ENCODE measurements around the gene SOX10. TPM values are rescaled to one million over a fixed set of nuclear protein-coding genes. Genes with fewer than 3 reads are reported as not detected.

Gene SOX10
- total RNA-seq, 4 donors from 2014 or later = 15.2 to 30.8 (median 20.5) TPM

DNA sequence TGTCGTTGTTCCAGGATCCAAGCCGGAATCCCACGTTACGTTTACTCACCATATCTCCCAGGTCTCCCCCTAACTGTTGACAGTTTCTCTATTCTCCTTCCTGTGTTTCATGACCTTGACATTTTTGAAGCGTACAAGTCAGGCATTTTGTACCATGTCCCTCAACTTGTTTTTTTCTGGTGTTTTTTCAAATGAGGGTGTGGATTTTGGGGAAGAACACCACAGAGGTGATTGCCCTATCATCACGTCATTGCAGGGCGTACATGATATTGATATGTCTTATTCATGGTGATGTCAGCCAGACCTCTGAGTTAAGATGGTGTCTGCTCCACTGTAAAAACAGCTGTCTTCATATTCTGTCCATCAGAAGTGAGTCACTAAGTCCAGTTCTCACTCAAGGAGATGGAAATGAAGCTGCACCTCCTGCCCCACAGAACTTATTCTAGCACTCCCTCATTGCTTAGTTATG, 28.3 kb upstream of the SOX10 start:
- WGBS = 85% methylated on average over 7 of the region's 7 CpGs
- Histone ChIP-seq H3K4me1 (peaks cover 26% of the 10 kb centered on the region), H3K36me3 (no peaks in the 10 kb centered on the region), H3K4me3 (no peak overlapping the region), H3K27me3 (no peaks in the 10 kb centered on the region), H3K9me3 (no peaks in the 10 kb centered on the region), H3K27ac (no peak overlapping the region)
- TF ChIP-seq POLR2A (IDR thresholded peaks at IDR 0.05) (no peak), EP300 (IDR thresholded peaks at IDR 0.05) (no peak), POLR2AphosphoS5 (IDR thresholded peaks at IDR 0.05) (no peak)
- TF ChIP-seq, protein P1, sequence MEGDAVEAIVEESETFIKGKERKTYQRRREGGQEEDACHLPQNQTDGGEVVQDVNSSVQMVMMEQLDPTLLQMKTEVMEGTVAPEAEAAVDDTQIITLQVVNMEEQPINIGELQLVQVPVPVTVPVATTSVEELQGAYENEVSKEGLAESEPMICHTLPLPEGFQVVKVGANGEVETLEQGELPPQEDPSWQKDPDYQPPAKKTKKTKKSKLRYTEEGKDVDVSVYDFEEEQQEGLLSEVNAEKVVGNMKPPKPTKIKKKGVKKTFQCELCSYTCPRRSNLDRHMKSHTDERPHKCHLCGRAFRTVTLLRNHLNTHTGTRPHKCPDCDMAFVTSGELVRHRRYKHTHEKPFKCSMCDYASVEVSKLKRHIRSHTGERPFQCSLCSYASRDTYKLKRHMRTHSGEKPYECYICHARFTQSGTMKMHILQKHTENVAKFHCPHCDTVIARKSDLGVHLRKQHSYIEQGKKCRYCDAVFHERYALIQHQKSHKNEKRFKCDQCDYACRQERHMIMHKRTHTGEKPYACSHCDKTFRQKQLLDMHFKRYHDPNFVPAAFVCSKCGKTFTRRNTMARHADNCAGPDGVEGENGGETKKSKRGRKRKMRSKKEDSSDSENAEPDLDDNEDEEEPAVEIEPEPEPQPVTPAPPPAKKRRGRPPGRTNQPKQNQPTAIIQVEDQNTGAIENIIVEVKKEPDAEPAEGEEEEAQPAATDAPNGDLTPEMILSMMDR (IDR thresholded peaks at IDR 0.05) = no peak
- no peak for DNase-seq (ENCODE audit: low spot score in 2 of 2)

DNA sequence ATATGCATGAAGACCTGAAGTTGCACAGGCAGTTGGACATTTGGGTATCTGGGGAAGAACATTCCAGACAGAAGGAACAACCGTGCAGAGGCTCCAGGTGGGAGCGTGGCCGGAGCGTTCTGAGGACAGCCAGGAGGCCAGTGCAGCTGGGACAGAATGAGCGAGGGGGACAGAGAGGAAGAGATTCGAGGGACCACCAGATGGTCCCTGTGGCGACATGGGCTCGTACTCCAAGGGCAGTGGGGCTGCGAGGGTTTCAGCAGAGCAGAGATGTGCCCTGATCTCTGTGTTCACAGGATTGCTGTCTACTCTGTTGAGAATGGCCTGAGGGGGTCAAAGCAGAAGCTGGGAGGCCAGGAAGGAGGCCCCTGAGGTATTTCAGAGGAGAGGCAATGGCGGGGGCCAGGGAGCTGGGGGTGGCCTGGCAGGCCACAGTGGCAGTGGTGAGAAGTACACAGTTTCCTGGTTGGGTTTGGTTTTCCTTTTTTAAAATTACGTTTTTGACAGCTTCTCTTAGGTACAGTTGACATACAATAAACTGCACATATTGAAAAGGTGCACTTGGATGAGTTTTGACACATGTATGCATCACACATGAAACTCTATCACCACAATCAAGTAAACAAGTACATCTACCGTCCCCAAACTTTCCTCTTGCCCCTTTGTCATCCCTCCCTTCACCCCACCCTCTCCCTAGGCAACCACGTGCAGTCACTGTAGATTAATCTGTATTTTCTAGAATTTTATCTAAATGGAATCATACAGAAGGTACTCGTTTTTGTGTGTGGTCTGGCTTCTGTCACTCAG, 24.8 kb upstream of the SOX10 start:
- no peaks in the 10 kb centered on the region for H3K27me3 ChIP-seq
- H3K4me1 ChIP-seq = no peaks in the 10 kb centered on the region
- 71% methylated on average over 14 of the region's 14 CpGs for WGBS
- DNase-seq (ENCODE audit: low spot score in 2 of 2) = no peak
- no peaks in the 10 kb centered on the region for H3K9me3 ChIP-seq
- no peak overlapping the region for H3K27ac ChIP-seq
- H3K4me3 ChIP-seq = no peak overlapping the region
- no peak for TF ChIP-seq POLR2A (IDR thresholded peaks at IDR 0.05)
- H3K36me3 ChIP-seq = no peaks in the 10 kb centered on the region

DNA sequence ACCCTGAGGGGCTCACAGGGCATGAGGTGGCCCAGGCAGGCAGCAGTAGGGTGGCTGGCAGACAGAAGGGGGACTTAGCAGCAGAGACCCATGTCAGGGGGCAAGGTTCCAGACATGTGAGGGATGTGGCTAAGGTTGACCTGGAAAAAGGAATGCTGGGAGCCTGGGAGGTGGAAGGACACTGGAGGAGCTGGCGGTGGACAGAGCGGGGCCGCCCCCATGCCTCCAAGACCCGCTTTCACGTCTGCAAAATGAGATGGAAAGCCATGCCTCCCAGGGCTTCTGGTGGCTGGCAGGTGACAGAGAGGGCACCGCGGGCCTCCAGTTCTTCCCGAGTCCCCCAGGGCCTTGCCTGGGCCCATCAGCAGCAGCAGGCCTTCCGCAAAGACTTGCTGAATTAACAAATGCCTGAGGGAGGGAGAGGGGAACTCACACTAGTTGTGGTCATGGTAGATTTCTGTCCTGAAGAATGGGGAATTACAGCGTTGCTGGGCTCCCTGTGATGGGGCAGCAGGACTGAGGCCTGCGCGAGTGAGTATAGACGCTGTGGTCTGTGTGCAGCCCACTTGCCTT, 23.1 kb upstream of the SOX10 start:
- WGBS = 87% methylated on average over 13 of the region's 13 CpGs

DNA sequence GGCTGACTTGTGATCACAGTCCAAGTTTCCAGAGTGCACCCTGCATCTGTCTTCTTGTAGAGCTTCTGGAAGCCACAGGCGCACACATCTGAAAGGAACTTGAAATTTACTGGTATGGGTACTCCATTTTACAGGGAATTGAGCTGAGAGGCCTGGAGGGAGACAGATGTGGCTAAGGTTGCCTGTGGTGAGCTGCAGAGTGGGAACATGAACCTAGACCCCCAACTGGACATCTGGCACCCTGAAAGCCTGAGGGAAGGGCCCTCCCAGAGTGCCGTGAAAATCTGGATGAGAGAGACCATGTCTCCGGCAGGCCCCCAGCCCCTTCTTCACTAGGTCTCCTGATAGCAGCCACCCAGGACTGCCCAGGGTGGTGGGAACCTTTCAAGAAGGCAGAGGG, 22.6 kb upstream of the SOX10 start:
- no peak for DNase-seq (ENCODE audit: low spot score in 2 of 2)
- Histone ChIP-seq H3K4me1 (no peaks in the 10 kb centered on the region), H3K9me3 (no peaks in the 10 kb centered on the region), H3K36me3 (no peaks in the 10 kb centered on the region), H3K27ac (no peak overlapping the region), H3K4me3 (no peak overlapping the region), H3K27me3 (no peaks in the 10 kb centered on the region)
- no peak for TF ChIP-seq POLR2AphosphoS5 (IDR thresholded peaks at IDR 0.05)
- TF ChIP-seq, protein P1 (IDR thresholded peaks at IDR 0.05) = no peak
- WGBS = 92% methylated on average over 3 of the region's 3 CpGs

More for the DNA sequence above, 23.1 kb upstream of the SOX10 start:
- no peak overlapping the region for H3K4me3 ChIP-seq
- H3K27me3 ChIP-seq = no peaks in the 10 kb centered on the region
- H3K36me3 ChIP-seq = no peaks in the 10 kb centered on the region
- no peak for TF ChIP-seq EP300 (IDR thresholded peaks at IDR 0.05)
- H3K4me1 ChIP-seq = no peaks in the 10 kb centered on the region
- no peak overlapping the region for H3K27ac ChIP-seq
- no peak for DNase-seq (ENCODE audit: low spot score in 2 of 2)
- no peaks in the 10 kb centered on the region for H3K9me3 ChIP-seq

DNA sequence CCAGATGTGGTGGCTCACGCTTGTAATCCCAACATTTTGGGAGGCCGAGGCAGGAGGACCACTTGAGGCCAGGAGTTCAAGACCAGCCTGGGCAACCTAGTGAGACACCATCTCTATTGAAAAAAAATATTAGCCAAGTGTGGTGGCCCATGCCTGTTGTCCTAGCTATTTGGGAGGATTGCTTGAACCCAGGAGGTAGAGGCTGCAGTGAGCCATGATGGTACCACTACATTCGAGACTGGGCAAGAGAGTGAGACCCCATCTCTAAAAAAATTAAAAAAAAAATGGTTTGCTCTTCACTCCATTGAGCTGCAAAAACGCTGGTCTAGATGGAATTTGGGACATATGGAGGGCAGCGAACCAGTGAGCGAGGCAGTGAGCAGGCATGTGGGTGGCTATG, 21.6 kb upstream of the SOX10 start:
- Histone ChIP-seq H3K27me3 (no peaks in the 10 kb centered on the region), H3K9me3 (no peaks in the 10 kb centered on the region), H3K36me3 (no peaks in the 10 kb centered on the region), H3K27ac (no peak overlapping the region), H3K4me3 (no peak overlapping the region), H3K4me1 (peaks cover under 1% of the 10 kb centered on the region)
- 88% methylated on average over 6 of the region's 6 CpGs for WGBS
- DNase-seq (ENCODE audit: low spot score in 2 of 2) = no peak
- TF ChIP-seq POLR2A (IDR thresholded peaks at IDR 0.05) (no peak), POLR2AphosphoS5 (IDR thresholded peaks at IDR 0.05) (no peak), EP300 (IDR thresholded peaks at IDR 0.05) (no peak)
- TF ChIP-seq, protein P1 (IDR thresholded peaks at IDR 0.05) = no peak

DNA sequence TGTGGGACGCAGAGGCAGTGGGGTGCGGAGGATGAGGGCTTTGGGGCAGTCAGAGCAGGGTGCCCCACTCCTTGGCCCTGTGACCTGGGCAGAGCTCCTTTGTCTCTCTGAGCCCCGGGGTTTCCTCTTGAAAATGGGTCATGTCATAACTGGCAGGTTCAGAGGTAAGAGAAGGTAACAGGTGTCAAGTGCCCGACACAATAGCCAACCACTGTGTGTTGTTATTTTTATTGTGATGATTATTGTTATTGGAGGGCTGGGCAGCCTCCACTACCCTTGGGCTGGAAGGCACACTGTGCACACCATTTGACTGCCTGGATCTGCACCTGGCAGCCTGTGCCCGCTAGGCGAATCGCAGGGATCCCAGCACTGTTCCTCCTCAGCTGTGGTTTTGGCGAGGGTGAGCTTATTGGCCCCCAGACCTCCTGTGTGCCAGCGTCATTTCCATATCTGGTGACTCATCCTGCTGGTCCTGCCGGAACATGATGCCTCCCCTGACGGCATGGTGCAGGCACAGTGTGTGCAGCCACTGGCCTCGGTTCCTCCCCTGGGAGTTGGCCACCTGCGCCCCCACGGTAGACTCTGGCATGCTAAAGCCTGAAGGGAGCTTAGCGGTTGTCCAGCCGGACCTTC, 15.4 kb upstream of the SOX10 start:
- 38% methylated on average over 13 of the region's 16 CpGs for WGBS
- no peak for DNase-seq (ENCODE audit: low spot score in 2 of 2)
- H3K27ac ChIP-seq = peak overlapping the region; percentile 58
- peaks cover 51% of the 10 kb centered on the region for H3K4me1 ChIP-seq
- no peaks in the 10 kb centered on the region for H3K27me3 ChIP-seq
- no peaks in the 10 kb centered on the region for H3K9me3 ChIP-seq
- no peak overlapping the region for H3K4me3 ChIP-seq
- no peak for TF ChIP-seq POLR2AphosphoS5 (IDR thresholded peaks at IDR 0.05)
- TF ChIP-seq, protein P1 (IDR thresholded peaks at IDR 0.05) = no peak
- no peak for TF ChIP-seq POLR2A (IDR thresholded peaks at IDR 0.05)
- TF ChIP-seq EP300 (IDR thresholded peaks at IDR 0.05) = no peak
- H3K36me3 ChIP-seq = no peaks in the 10 kb centered on the region
